Brain pericyte (primary cell): Measurements from ENCODE around the gene SYNPO2.
"Not testable (repeated sequence)": the region's sequence is repeated elsewhere in the genome, so short reads cannot be mapped to it uniquely, and the experiment has no call there.

Source experiments
- DNase-seq: peaks from one replicate; pipeline ENCODE4 v3.0.0-alpha.2; 2012; ENCODE audit warnings: low read depth, low spot score

The SYNPO2 gene

GRCh38 chr4:118878507-118878906, 10.1 kb upstream of the SYNPO2 start:
- DNase-seq: not testable (repeated sequence)

DNA sequence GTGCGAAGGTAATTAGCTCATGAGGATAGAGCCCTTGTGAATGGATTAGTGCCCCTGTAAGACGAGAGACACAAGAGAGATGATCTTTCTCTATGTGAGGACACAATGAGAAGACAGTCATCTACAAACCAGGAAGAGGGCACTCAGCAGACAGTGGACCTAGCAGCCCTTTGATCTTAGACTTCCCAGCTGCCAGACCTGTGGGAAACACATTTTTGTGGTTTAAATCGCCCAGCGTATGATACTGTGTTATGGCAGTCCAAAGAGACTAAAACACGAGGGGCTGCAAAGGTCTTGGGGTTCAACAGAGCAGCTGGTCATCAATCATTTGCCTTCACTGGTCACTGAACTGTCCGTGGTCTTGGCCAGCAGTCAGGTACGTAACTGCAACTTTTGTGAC, 9.2 kb upstream of the SYNPO2 start:
- no peak for DNase-seq

- no peak for DNase-seq
Measured at GRCh38 chr4:118881512-118882146, 7.0 kb upstream of the SYNPO2 start.

- no peak for DNase-seq
Measured at GRCh38 chr4:118883861-118884260, 4.8 kb upstream of the SYNPO2 start.

GRCh38 chr4:118884716-118885115, 3.9 kb upstream of the SYNPO2 start:
- no peak for DNase-seq

- DNase-seq: no peak
Measured at GRCh38 chr4:118889312-118889691, 648 bp downstream of the SYNPO2 start.

GRCh38 chr4:118894034-118894433, 5.4 kb downstream of the SYNPO2 start:
- DNase-seq: no peak

GRCh38 chr4:118898221-118898620, 9.6 kb downstream of the SYNPO2 start:
- no peak for DNase-seq

DNA sequence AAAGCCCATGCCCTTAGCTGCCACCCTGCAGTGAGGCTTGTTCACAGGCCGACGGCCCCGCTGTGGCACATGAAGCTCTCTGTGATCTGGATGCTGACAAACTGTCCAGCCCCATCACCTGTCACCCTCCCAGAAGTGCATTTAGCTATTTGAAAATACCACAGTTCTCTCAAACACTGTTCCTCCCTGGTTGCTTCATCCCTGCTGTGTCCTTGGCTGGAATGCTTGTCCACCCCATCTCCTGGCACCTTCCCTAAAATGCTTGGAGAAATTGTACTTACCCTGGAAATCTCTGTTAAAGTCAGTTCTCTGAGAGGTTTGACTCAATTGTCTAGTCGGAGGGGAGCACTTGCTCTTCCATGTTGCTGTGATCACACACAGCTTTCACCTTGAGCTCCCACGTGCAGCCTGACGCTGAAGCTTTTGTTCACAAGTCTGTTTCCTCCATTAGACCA, 10.1 kb downstream of the SYNPO2 start:
- DNase-seq: no peak

- peak; percentile 21 for DNase-seq
Measured at GRCh38 chr4:118904418-118904817, 15.8 kb downstream of the SYNPO2 start.

DNA sequence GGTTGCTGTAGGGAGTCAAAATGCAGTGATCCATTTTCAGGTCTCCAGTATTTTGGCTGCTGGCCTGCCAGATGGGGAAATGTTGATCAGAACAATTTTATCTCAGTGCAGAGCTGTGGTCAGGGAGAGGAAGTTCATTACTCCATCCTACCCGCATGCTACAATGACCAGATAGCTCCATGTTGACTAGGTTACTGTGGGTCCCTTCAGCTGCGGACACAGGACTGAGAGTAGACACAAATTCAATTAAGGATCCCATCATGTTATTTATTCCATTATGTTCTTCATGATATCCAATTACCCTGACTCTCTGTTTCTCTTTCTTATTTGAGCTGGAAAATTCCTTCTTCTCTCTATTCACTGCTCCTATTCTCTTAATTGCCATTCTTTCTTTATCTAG, 16.3 kb downstream of the SYNPO2 start:
- DNase-seq: no peak

- DNase-seq: no peak
Measured at GRCh38 chr4:118905566-118905965, 16.9 kb downstream of the SYNPO2 start.

DNA sequence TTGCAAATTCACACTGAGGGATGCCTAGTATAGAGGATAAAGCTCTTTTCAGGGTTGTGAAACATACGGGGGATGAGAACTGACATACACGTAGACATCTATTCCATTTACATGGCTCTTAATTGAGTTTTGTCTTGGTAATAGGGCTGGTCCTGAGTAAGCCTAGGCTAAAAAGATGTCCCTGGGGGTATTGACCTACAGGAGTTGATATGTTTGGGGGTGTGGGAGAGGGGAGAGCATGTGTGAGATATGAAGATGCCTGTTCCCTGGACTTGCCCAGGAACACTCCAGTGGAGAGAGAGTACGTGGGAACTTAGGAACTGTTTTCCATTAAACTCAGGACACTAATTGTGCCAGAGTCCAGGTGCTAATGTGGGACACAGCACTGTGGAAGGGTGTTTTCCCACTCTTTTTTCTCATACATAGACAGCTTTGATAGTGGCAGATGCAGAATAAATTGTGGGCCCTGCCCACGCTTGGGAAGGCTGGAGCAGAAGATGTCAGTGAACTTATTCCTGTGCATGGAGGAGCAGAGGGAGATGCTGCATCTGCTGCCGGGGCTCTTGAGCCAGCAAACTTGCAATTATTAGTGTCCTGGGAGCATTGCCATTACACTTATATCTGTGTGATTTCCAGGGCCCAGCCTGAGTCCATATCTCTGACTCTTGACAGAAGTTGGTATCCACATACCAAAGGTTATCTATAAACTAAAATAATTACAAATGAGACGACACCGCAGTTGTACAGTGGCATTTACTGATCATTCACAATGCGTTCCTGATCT, 20.7 kb downstream of the SYNPO2 start:
- no peak for DNase-seq

GRCh38 chr4:118910221-118910620, 21.6 kb downstream of the SYNPO2 start:
- no peak for DNase-seq

GRCh38 chr4:118911238-118911703, 22.6 kb downstream of the SYNPO2 start:
- no peak for DNase-seq

DNA sequence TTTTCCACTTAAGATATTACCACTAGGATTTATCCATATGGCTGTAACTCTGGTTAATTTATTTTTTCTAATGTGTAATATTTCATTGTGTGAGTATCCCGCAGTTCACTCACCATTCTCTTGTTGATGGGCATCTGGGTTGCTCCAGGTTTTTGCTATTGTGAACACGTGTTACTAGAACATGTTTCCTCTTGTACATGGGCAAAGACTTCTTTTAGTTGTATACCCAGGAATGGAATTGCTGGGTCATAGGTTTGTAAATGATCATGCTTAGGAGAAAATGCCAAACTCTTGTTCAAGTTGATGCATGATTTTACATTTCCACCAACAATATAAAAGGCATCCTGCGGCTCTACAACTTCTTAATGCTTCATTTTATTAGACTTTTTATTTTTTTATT, 26.8 kb downstream of the SYNPO2 start:
- no peak for DNase-seq

- no peak for DNase-seq
Measured at GRCh38 chr4:118916691-118917289, 28.1 kb downstream of the SYNPO2 start.

GRCh38 chr4:118917582-118917981, 28.9 kb downstream of the SYNPO2 start:
- DNase-seq: no peak

- DNase-seq: no peak
Measured at GRCh38 chr4:118918388-118918787, 29.7 kb downstream of the SYNPO2 start.

- no peak for DNase-seq
Measured at GRCh38 chr4:118920247-118920646, 31.6 kb downstream of the SYNPO2 start.

GRCh38 chr4:118921786-118922185, 33.1 kb downstream of the SYNPO2 start:
- no peak for DNase-seq

DNA sequence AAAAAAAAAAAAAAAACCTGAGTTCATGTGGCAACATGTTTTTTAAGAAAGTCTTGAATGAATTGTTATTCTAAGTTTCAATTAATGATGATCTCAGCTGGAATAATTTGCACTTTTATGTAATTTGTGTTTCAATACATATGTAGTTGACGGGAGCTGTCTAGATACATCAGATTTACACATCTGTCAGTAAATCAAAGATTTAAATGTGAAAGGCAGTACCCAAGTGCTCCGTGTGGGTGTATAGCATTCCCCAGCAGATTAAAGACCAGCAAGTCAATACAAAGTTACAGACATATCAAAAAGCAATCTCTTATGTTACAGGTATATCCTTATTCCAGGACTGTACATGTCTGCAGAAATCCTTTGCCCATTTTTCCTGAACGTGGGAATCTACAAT, 35.2 kb downstream of the SYNPO2 start:
- DNase-seq: no peak

- DNase-seq: no peak
Measured at GRCh38 chr4:118927974-118928373, 39.3 kb downstream of the SYNPO2 start.
